K562 (cell line): ENCODE data around the gene XCL1. TPM values are rescaled to one million over a fixed set of nuclear protein-coding genes. Genes with fewer than 3 reads are reported as not detected.

ENCODE experiments used
- ATAC-seq: fragments of 200-7000 bp; cut with Tn5 transposase; 3 replicates; pipeline ENCODE4 v1.9.1; 2020; ENCODE audit warnings: moderate library complexity
- BruUV-seq: library from RNA; stranded (reverse); fragments of 400-500 nt; replicated peaks from 2 replicates; lab custom pipeline; 2021; lab: Mats Ljungman, UMichigan
- CTCF ChIA-PET: fragments of 300-600 bp; formaldehyde crosslinking; extraction: SDS; loops from one replicate; lab custom pipeline; 2021; ENCODE audit warnings: low intra/inter-chr PET ratio; lab: Yijun Ruan, JAX
- POLR2A ChIA-PET: fragments of 300-600, 350-650 bp; sonication (Branson Sonifier 250); formaldehyde crosslinking; extraction: SDS; loops from one replicate; lab custom pipeline; 2021; ENCODE audit warnings: antibody characterized with exemption, inconsistent platforms; lab: Yijun Ruan, JAX
- DNase-seq, 4 experiments: peaks; one replicate each; pipeline versions ENCODE4 v3.0.0 to v3.0.0-alpha.2; 2011 to 2018; ENCODE audit warnings: low spot score in 3 of 4, mixed read lengths in 3 of 4; ENCODE audit errors: extremely low read depth in 1 of 4
- FAIRE-seq: peaks from 2 replicates; lab custom pipeline; 2011; peaks lifted over from hg19 to GRCh38; lab: Jason Lieb, UNC
- H2AFZ ChIP-seq: 2 replicates; pipeline ENCODE4 v1.6.0; 2011; ENCODE audit warnings: low read depth, low read length, control low read depth, inconsistent platforms
- H3K27ac ChIP-seq: fragments of 200-600 bp; 3 replicates; pipeline ENCODE4 v1.8.0; 2011; ENCODE audit warnings: low read depth, mild to moderate bottlenecking, control low read depth, inconsistent platforms, low read length, moderate library complexity, mixed read lengths; ENCODE audit errors: extremely low read depth
- H3K27me3 ChIP-seq, 2 experiments: fragments of 300-600 bp in 1 of 2; 2 replicates in 1 of 2; 3 replicates in 1 of 2; pipeline versions ENCODE4 v1.6.0 to v1.8.0; 2011; ENCODE audit warnings: inconsistent platforms in 2 of 2, low read length in 2 of 2, mild to moderate bottlenecking in 1 of 2, mixed read lengths in 1 of 2, moderate library complexity in 1 of 2; ENCODE audit not compliant: control insufficient read depth in 2 of 2, insufficient read depth in 2 of 2
- H3K36me3 ChIP-seq: fragments of 300-600 bp; 3 replicates; pipeline ENCODE4 v1.8.0; 2011; ENCODE audit warnings: mild to moderate bottlenecking, low read length, inconsistent platforms; ENCODE audit not compliant: control insufficient read depth, insufficient read depth
- H3K4me1 ChIP-seq, 2 experiments: fragments of 200-600 bp in 1 of 2; replicated peaks in 1 of 2; 2 replicates in 1 of 2; 3 replicates in 1 of 2; pipeline versions ENCODE4 v1.5.1 to v1.8.0; 2011; ENCODE audit warnings: inconsistent platforms in 2 of 2, low read length in 2 of 2, mild to moderate bottlenecking in 1 of 2, mixed read lengths in 1 of 2, moderate library complexity in 1 of 2; ENCODE audit not compliant: control insufficient read depth in 2 of 2, insufficient read depth in 2 of 2
- H3K4me2 ChIP-seq: 2 replicates; pipeline ENCODE4 v1.6.1; 2011; ENCODE audit warnings: low read length, control low read depth, inconsistent platforms, mixed read lengths; ENCODE audit not compliant: insufficient read depth
- H3K4me3 ChIP-seq: fragments of 200-600 bp; sonication (generic), shearing (Covaris generic); 2 replicates; pipeline ENCODE4 v1.5.1; 2016; ENCODE audit warnings: control low read depth, inconsistent platforms
- H3K79me2 ChIP-seq: fragments of 200-600 bp; 3 replicates; pipeline ENCODE4 v1.8.0; 2011; ENCODE audit warnings: low read length, inconsistent platforms; ENCODE audit not compliant: control insufficient read depth, insufficient read depth
- H3K9ac ChIP-seq, 2 experiments: 2 replicates each; pipeline versions ENCODE4 v1.6.0 to v1.6.1; 2011; ENCODE audit warnings: low read depth in 2 of 2, low read length in 2 of 2, control low read depth in 1 of 2, inconsistent platforms in 1 of 2, mild to moderate bottlenecking in 1 of 2, mixed read lengths in 1 of 2; ENCODE audit not compliant: insufficient read depth in 1 of 2
- H3K9me1 ChIP-seq: one replicate; pipeline ENCODE4 v1.6.0; 2011; ENCODE audit warnings: inconsistent platforms, mild to moderate bottlenecking, low read length, moderate library complexity; ENCODE audit not compliant: control insufficient read depth, insufficient read depth
- H3K9me3 ChIP-seq: replicated peaks from 2 replicates; pipeline ENCODE4 v1.5.1; 2011; ENCODE audit warnings: low read depth, low read length, inconsistent platforms; ENCODE audit not compliant: control insufficient read depth, insufficient read depth
- H4K20me1 ChIP-seq: replicated peaks from 2 replicates; pipeline ENCODE4 v1.6.1; 2011; ENCODE audit warnings: low read length, inconsistent platforms, mixed read lengths; ENCODE audit not compliant: control insufficient read depth, insufficient read depth
- CAMTA2 ChIP-seq: fragments of 250-450 bp; sonication (Bioruptor Pico); conservative IDR thresholded peaks from 2 replicates; pipeline ENCODE4 v1.5.1; 2022
- CEBPG ChIP-seq, 3 experiments: fragments of 200-800 bp in 1 of 3; sonication (Bioruptor generic) in 1 of 3; sonication (generic) in 1 of 3; formaldehyde crosslinking in 1 of 3; IDR thresholded peaks in 2 of 3; conservative IDR thresholded peaks in 1 of 3; 2 replicates each; pipeline versions ENCODE4 v1.6.1 to v1.8.0; 2016 to 2022; ENCODE audit warnings: missing compliant biosample characterization in 2 of 3, missing genetic modification characterization in 2 of 3, mild to moderate bottlenecking in 1 of 3, missing genetic modification reagents in 1 of 3
- GTF2B ChIP-seq: IDR thresholded peaks from 2 replicates; pipeline ENCODE4 v1.6.1; 2011; ENCODE audit not compliant: insufficient read length; ENCODE audit errors: extremely low read depth
- HBP1 ChIP-seq: fragments of 450-650 bp; formaldehyde crosslinking; IDR thresholded peaks from 2 replicates; pipeline ENCODE4 v1.4.0; 2022; ENCODE audit warnings: missing genetic modification characterization
- NFXL1 ChIP-seq: fragments of 450-650 bp; formaldehyde crosslinking; IDR thresholded peaks from 2 replicates; pipeline ENCODE4 v1.4.0; 2021; ENCODE audit warnings: mild to moderate bottlenecking
- NR0B1 ChIP-seq: fragments of 450-650 bp; IDR thresholded peaks from one replicate; pipeline ENCODE4 v1.6.1; 2018; ENCODE audit warnings: mild to moderate bottlenecking, moderate library complexity; ENCODE audit not compliant: partially characterized antibody
- RBFOX2 ChIP-seq: fragments of 200-400 bp; formaldehyde crosslinking; IDR thresholded peaks from 2 replicates; pipeline ENCODE4 v1.6.1; 2017; ENCODE audit warnings: low read depth, mild to moderate bottlenecking, low read length, moderate library complexity
- RBM25 ChIP-seq: fragments of 200-400 bp; formaldehyde crosslinking; IDR thresholded peaks from 2 replicates; pipeline ENCODE4 v1.6.1; 2018; ENCODE audit warnings: low read length, low read depth, moderate library complexity; ENCODE audit not compliant: severe bottlenecking
- ZNF407 ChIP-seq: fragments of 450-650 bp; IDR thresholded peaks from 2 replicates; pipeline ENCODE4 v1.6.1; 2016; ENCODE audit warnings: low read depth
- WGBS: fragments of 100-300 bp; shearing (Covaris generic); methylation state at CpG from one replicate; pipeline ENCODE4 v1.1.6; 2016; ENCODE audit warnings: low coverage, mixed read lengths; ENCODE audit not compliant: insufficient coverage; ENCODE audit errors: missing lambda C conversion rate; 5-methylcytosine and 5-hydroxymethylcytosine counted together
- in situ Hi-C: fragments of 300-500 bp; cut with MboI; formaldehyde crosslinking; loops from 4 replicates; pipeline ENCODE4 v1.15.0; 2018; ENCODE audit warnings: inconsistent platforms, mixed read lengths
- intact Hi-C: fragments of 100-400 bp; cut with micrococcal nuclease; formaldehyde crosslinking; loops from 2 replicates; pipeline ENCODE4 v1.14.2; 2022
- polyA plus RNA-seq, 8 experiments: library from polyadenylated mRNA; depleted of rRNA in 4 of 8; stranded (reverse) in 5 of 8; unstranded in 3 of 8; fragments of >200 nt; fragmentation: Nextera tagmentation in 2 of 8; fragmentation: Illumina TruSeq in 1 of 8; extraction: Ambion mirVana in 2 of 8; extraction: Trizol in 1 of 8; gene quantifications; 2 replicates each; pipeline versions ENCODE4 v1.2.1 to v1.2.3, GENCODE V29; 2011 to 2014; ENCODE audit warnings: inconsistent platforms in 1 of 8, missing spikeins in 1 of 8
- total RNA-seq, 7 experiments: library from RNA; depleted of rRNA in 6 of 7; stranded (reverse); fragments of >200 nt in 6 of 7; fragmentation: Illumina TruSeq in 2 of 7; extraction: Trizol in 2 of 7; gene quantifications; 2 replicates each; pipeline versions ENCODE4 v1.2.1 to v1.2.3, GENCODE V29; 2011 to 2021; ENCODE audit warnings: low replicate concordance in 1 of 7

XCL1 gene
- total and polyA plus RNA-seq, 9 of the 15 experiments (the other 6 are each of a cell fraction or from before 2014, with no cell fraction given) = 0.06 to 0.09 (median 0.06) TPM; not detected in 6

GRCh38 chr1:168552961-168553360 lies 23.4 kb upstream of the XCL1 start:
- no peak overlapping the region for H3K27ac ChIP-seq
- intact Hi-C loops = no loop called here
- no peak overlapping the region for H3K4me2 ChIP-seq
- peaks cover 0 to 7% of the 10 kb centered on the region in 2 experiments; a peak in 1 of 5 replicates for H3K27me3 ChIP-seq
- H3K9me3 ChIP-seq = no peaks in the 10 kb centered on the region
- H4K20me1 ChIP-seq = no peaks in the 10 kb centered on the region
- 0% methylated on average over 6 of the region's 6 CpGs for WGBS
- H3K9ac ChIP-seq = no peak overlapping the region
- BruUV-seq = no TSS peak
- H3K9me1 ChIP-seq = no peaks in the 10 kb centered on the region
- H2AFZ ChIP-seq = no peak overlapping the region
- DNase-seq (no peak), FAIRE-seq (peak; percentile 40), ATAC-seq (no peak)
- in situ Hi-C loops = no loop called here
- H3K79me2 ChIP-seq = no peaks in the 10 kb centered on the region
- POLR2A ChIA-PET = no interaction called here
- H3K4me3 ChIP-seq = no peak overlapping the region
- no peaks in the 10 kb centered on the region for H3K36me3 ChIP-seq
- CTCF ChIA-PET = no interaction called here
- no peaks in the 10 kb centered on the region for H3K4me1 ChIP-seq
- TF ChIP-seq NFXL1 (CRISPR knock-in tag) (no peak), RBM25 (no peak), ZNF407 (no peak), RBFOX2 (no peak), CAMTA2 (CRISPR knock-in tag) (no peak), GTF2B (no peak), CEBPG (CRISPR knock-in tag; IDR thresholded peaks at IDR 0.05) (no peak), CEBPG (tag; conservative IDR thresholded peaks at IDR 0.05 in 1 of 2, IDR thresholded peaks at IDR 0.05 in 1 of 2) (no peak), NR0B1 (no peak), HBP1 (CRISPR knock-in tag) (no peak)
